HG02763 (cell line): Measurements from ENCODE around the gene SERGEF.

ENCODE experiments used
- ATAC-seq: cut with Tn5 transposase; IDR thresholded peaks from one replicate; pipeline ENCODE4 v1.9.1; 2021; ENCODE audit warnings: mild to moderate bottlenecking, moderate library complexity; ENCODE audit not compliant: unreplicated experiment

SERGEF gene

GRCh38 chr11:17954395-17955252, 58.2 kb downstream of the SERGEF start:
- ATAC-seq = no peak

- ATAC-seq = no peak
Measured at GRCh38 chr11:17952487-17952886, 60.4 kb downstream of the SERGEF start.

- no peak for ATAC-seq
Measured at GRCh38 chr11:17951685-17952388, 61.0 kb downstream of the SERGEF start.

GRCh38 chr11:17950644-17951043, 62.2 kb downstream of the SERGEF start:
- ATAC-seq = no peak

GRCh38 chr11:17948296-17948695, 64.6 kb downstream of the SERGEF start:
- ATAC-seq = no peak

- no peak for ATAC-seq
Measured at GRCh38 chr11:17939542-17939941, 73.3 kb downstream of the SERGEF start.

- no peak for ATAC-seq
Measured at GRCh38 chr11:17936790-17937189, 76.1 kb downstream of the SERGEF start.

GRCh38 chr11:17934194-17934593, 78.7 kb downstream of the SERGEF start:
- no peak for ATAC-seq

- ATAC-seq = no peak
Measured at GRCh38 chr11:17933708-17934107, 79.1 kb downstream of the SERGEF start.

GRCh38 chr11:17932472-17932871, 80.4 kb downstream of the SERGEF start:
- no peak for ATAC-seq

GRCh38 chr11:17931595-17931994, 81.3 kb downstream of the SERGEF start:
- no peak for ATAC-seq

- no peak for ATAC-seq
Measured at GRCh38 chr11:17930544-17931125, 82.2 kb downstream of the SERGEF start.

GRCh38 chr11:17929171-17929570, 83.7 kb downstream of the SERGEF start:
- ATAC-seq = no peak

- no peak for ATAC-seq
Measured at GRCh38 chr11:17927681-17928343, 85.0 kb downstream of the SERGEF start.

GRCh38 chr11:17927041-17927440, 85.8 kb downstream of the SERGEF start:
- no peak for ATAC-seq

- no peak for ATAC-seq
Measured at GRCh38 chr11:17924713-17925112, 88.1 kb downstream of the SERGEF start.

- ATAC-seq = no peak
Measured at GRCh38 chr11:17923217-17923616, 89.6 kb downstream of the SERGEF start.

- ATAC-seq = no peak
Measured at GRCh38 chr11:17922416-17922788, 90.4 kb downstream of the SERGEF start.

GRCh38 chr11:17921659-17922415, 91.0 kb downstream of the SERGEF start:
- ATAC-seq = no peak

- ATAC-seq = no peak
Measured at GRCh38 chr11:17918049-17918605, 94.7 kb downstream of the SERGEF start.
